RWPE1 (cell line): ENCODE results near the gene TRPC4AP.
A peak's percentile ranks its signal among the peaks of the same experiment; 100 is the strongest.

Experiments
- CTCF ChIA-PET: fragments of 350-600 bp; sonication (Branson Sonifier 250); formaldehyde crosslinking; extraction: SDS; loops from one replicate; lab custom pipeline; 2021; lab: Yijun Ruan, JAX
- POLR2A ChIA-PET: fragments of 400-600 bp; formaldehyde crosslinking; extraction: SDS; loops from one replicate; lab custom pipeline; 2020; ENCODE audit warnings: antibody characterized with exemption; ENCODE audit not compliant: low non-redundant PET; lab: Yijun Ruan, JAX
- DNase-seq: peaks from one replicate; pipeline ENCODE4 v3.0.0; 2012; ENCODE audit warnings: low spot score
- H3K27ac ChIP-seq: fragments of 450-650 bp; 2 replicates; pipeline ENCODE4 v1.5.1; 2017
- CTCF ChIP-seq: fragments of 450-650 bp; conservative IDR thresholded peaks from 2 replicates; pipeline ENCODE4 v1.5.1; 2017; ENCODE audit warnings: low read depth, mild to moderate bottlenecking

TRPC4AP gene

DNA sequence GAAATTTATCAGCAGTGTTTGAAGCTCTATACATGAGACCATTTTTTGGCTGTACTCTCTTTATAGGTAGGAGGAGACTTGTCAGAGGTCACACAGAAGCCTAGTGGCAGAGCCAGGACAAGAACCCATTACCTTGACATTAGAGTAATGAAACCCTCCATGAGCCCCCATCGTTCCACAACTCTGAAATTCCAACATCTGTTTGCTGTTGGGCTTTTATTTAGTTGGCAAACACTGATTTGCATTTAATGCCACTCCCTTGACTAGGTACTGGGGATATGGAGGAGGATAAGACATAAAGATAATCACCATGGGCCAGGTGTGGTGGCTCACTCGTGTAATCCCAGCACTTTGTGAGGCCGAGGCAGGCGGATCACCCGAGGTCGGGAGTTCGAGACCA is 138.6 kb downstream of the TRPC4AP start:
- TF ChIP-seq CTCF: no peak
- H3K27ac ChIP-seq: peak overlapping the region; percentile 19; the same call in 1 of the 2 replicates
- ChIA-PET CTCF (interaction anchor here (0.6 to 0.7 kb wide), 3 partner anchors 17 to 71 kb away, joined by 3 to 5 read pairs (median 4); no protein-coding TSS in a partner anchor), POLR2A (no interaction called here)
- no peak for DNase-seq

- ChIA-PET CTCF (interaction anchor here (1.0 to 4.0 kb wide), 2 partner anchors 78 to 91 kb away, joined by 3 to 32 read pairs; partner anchors contain the start of genes ACSS2 and GGT7), POLR2A (no interaction called here)
- DNase-seq: peak; percentile 57
- peak overlapping the region; percentile 46 for H3K27ac ChIP-seq
- TF ChIP-seq CTCF: no peak
Observed at GRCh38 chr20:34952671-34953070, 139.9 kb downstream of the TRPC4AP start.
